HG03558 (cell line): ENCODE measurements around the gene PTPN2.

Source experiments
- ATAC-seq: cut with Tn5 transposase; IDR thresholded peaks from one replicate; pipeline ENCODE4 v1.9.1; 2021; ENCODE audit warnings: moderate number of reproducible peaks; ENCODE audit not compliant: unreplicated experiment; ENCODE audit errors: extremely low read depth

The PTPN2 gene

DNA sequence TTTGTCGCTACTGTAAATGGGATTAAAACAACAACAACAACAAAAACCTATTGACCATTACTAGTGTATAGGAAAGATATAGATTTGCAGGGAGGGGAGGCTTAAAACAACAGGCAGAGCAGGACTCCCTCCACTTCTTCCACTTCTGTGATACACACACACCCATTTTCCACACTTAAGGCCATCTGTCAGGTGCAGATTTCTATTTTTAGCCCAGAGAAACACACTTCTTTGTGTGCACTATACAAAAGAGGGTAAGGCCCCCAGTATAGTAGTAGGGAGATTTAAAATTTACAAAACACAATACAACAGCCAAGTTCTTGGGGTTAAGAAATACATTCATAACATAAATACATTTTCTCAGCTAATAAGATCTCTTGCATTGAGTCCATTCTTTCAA lies 22.4 kb downstream of the PTPN2 start:
- no peak for ATAC-seq

DNA sequence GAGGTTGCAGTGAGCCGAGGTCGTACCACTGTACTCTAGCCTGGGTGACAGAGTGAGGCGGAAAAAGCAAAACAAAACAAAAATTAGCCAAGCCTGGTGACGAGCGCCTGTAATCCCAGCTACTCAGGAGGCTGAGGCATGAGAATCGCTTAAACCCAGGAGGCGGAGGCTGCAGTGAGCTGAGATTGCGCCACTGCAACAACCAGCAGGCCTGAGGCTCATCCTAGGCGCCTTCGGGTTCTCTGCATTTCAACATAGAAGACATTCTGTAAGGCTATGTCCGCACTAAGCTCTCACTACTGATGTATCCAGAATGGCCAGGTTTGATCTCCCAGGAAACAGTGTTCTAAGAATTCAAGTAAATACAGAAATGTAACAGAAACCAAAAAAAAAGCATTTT lies 23.5 kb downstream of the PTPN2 start:
- ATAC-seq: no peak

DNA sequence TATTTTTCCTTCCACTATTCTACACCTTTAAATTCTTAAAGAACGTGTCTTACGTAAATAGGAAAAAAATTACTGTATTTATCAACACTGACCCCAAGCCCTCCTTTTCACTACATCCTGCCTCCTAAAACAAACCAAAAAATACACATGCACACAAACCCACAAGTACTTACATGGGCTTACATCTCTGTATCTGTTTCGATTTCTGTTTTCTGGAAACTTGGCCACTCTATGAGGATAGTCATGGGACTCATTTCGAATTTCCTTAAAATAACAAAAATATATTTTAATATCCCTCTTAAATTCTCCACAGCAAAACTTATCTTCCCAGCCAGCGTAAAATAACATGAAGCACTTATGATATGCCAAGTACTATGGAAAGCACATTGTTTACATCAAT lies 25.0 kb downstream of the PTPN2 start:
- ATAC-seq: no peak

DNA sequence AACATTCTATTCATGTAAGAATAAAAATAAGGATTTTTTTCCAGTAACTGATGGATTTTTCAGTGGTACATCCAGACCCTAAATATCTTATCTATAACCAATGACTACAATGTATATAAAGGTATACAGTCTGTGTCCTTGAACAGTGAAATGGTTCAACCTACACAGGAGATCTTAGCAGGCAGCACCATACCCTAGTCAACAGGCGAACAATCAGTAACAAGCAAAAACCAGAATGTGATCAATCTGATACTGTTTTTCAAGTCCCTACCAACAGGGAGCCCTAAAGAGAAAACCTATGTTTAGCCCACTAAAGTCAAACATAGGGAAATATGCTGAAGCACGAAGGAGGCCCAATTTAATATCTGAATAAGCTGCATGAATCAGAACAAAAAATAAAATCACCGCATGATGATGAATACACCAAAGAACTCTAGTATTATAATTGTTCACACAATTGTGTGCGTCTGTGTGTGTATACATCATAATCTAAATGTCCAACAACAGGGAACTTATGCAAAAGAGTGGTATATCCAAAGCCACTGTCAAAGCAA lies 26.0 kb downstream of the PTPN2 start:
- no peak for ATAC-seq

DNA sequence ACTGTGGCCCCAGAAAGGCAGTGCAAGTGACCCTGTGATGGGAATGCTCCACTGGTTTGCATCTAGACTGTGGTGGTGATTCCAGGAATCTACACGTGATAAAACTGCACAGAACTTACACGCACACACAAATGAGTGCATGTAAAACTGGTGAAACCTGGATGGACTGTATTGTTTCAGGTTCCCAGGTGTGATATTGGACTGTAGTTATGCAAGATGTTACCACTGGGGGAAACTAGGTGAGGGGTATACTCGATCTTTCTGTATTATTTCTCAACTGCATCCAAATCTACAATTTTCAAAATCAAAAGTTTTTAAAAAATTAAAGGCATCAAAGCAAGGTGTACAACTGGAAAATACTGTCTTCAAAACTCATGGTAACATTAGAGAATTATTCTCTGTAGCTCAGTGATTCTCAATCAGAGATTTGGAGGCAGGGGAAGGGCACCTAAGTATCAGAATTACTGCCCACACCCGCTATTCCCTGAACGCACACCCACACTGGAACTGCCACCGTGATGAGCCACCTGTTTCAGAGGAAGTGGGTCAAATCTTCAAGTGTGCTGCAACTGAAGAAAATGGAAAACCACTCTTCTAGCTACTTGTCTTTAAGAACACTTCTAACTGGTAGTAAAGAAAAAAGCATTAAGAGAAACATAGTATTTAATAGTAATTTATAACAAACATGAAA lies 26.7 kb downstream of the PTPN2 start:
- no peak for ATAC-seq

DNA sequence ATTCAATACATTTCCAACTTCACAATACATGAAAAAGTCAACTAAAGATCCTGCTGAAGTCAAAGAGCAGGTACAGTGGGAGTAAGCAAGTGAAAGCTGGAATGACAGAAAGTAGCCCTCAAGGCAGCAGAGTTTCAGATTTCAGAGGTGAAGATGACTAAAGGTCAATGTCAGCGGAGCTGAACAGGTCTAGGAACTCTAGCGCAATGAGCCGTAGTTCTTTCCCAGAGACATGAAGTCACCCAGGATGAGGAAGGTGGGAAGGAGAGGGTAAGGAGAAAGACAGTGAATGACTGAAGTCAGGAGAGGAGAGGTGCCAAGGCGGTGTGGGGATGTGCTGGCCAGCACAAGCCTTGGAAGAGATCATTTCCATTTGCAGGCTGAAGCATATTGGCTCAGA lies 28.1 kb downstream of the PTPN2 start:
- no peak for ATAC-seq

DNA sequence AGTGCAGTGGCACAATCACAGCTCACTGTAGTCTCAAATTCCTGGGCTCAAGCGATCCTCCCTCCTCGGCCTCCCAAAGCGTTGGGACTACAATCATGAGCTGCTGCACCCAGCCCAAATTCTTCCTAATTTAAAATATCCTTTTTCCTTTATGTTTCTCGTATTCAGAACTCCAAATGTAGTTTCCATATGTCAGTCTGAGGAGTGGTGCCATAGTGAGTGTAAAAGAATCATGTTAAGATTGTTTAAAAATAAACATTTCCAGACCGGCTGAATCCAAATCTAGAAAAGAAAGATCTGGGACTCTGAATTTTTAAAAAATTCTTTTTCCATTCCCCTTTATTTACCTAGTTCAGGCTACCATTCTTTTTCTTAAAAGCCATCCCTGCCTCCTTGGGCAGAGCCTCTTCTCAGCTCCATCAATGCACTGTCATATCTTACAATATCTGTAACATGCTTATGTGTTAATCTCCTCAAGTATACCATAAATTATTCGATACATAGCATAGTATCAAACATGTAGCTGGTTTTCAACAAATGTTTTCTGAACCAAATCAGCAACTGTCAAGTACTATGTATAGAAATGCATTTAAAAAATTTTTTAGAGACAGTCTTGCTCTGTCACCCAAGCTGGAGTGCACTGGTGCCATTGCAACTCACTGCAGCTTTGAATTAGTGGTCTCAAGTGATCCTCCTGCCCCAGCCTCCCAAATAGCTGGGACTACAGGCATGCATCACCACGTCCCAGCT lies 31.3 kb downstream of the PTPN2 start:
- no peak for ATAC-seq

DNA sequence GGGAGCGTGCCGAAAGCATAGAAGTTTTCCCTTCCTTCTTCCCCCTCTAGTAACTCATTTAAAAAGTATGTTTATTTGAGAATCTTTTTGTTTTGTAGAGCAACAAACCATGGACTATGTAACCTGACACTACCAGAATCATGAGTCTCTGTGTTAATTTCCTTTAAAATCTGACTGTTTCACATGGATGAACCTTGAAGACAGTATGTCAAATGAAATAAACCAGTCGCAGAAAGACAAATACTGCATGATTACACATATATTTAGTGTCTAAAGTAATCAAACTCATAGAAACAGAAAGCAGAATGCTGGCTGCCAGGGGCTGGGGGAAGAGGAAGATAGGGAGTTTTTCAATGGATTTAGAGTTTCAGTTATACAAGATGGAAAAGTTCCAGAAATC lies 32.3 kb downstream of the PTPN2 start:
- ATAC-seq: no peak

DNA sequence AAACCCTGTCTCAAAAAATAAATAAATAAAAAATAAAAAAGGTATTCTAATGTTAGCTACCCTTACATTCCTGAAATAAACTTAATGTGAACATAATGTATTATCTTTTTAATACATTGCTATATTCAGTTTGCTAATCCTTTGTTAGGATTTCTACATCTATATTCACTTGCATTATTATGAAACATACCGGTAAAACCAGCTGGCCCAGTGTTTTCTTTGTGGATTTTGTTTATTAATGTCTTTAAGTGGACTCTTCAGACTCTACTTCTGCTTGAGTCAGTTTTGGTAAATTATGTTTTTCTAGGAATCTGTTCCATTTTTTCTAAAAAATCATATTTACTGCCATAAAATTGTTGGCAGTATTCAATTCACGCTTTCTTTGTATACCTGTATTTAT lies 34.5 kb downstream of the PTPN2 start:
- ATAC-seq: no peak

DNA sequence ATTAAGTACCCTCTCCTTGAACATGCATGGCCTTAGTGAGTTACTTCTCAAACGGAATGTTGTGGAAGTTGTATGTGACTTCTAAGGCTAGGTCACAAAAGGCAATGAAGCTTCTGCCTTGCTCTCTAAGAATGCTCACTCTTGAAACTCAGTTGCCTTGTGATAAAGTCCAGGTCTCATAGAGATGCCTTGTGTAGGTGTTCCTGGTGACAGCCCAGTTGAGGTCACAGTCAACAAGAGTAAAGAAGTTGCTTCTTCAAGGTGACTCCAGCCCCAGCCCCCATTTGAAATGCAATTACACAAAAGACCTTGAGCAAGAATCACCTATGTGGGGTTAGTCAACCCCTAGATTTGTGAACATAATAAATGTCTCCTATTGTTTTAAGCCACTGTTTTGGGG lies 35.6 kb downstream of the PTPN2 start:
- no peak for ATAC-seq

DNA sequence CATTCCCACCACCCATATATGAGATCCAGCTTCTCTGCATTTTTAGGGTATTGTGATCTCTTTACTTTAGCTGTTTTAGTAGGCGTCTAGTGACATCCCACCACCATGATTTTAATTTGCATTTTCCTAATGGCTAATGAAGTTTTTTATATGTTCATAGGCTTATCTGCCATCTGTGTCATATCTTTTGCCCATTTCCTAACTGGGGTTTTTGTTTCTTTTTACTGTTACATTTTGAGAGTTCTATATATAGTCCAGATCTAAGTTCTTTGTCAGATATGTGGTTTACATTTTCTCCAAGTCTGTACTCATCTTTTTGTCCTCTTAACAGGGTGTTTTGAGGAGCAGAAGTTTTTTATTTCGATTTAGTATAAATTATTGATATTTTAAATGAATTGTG lies 39.6 kb downstream of the PTPN2 start:
- no peak for ATAC-seq

DNA sequence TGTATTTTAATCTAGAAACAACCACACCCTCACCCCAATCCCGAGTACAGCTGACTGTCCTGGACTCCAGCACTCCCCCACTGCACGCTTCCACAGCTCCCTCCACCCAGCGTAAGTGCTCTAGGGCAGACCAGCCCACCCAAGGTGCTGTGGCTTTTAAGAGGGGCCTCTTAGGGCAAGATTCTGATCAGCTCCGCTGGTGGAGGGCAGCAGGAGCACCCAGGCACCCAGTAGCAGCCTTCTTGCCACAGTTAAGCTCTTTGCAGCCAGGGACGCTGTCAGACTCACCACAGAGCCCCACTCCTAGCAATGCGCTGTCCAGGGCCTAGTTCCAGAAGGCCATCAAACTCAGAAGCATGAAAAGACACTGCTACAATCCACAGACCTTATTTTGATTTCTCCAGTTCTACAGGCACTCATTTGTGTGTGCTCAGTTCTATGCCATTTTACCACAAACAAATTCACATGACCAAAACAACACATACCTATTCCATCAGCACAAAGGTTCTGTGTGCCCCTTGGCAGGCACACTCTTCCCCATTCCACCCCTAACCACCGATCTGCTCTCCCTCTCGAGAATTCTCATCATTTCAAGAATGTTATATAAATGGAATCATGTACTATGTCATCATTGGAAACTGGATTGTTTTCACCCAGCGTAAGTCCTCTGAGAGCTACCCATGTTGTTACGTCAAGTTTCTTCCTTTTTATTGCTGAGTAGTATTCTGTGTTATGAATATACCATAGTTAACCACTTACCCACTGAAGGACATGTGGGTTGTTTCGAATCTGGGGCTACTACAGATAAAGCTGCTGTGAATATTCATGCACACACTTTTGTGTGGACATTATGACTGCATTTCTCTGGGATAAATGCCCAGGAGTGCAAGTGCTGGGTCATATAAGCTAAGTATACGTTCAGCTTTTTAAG lies 40.4 kb downstream of the PTPN2 start:
- ATAC-seq: no peak

DNA sequence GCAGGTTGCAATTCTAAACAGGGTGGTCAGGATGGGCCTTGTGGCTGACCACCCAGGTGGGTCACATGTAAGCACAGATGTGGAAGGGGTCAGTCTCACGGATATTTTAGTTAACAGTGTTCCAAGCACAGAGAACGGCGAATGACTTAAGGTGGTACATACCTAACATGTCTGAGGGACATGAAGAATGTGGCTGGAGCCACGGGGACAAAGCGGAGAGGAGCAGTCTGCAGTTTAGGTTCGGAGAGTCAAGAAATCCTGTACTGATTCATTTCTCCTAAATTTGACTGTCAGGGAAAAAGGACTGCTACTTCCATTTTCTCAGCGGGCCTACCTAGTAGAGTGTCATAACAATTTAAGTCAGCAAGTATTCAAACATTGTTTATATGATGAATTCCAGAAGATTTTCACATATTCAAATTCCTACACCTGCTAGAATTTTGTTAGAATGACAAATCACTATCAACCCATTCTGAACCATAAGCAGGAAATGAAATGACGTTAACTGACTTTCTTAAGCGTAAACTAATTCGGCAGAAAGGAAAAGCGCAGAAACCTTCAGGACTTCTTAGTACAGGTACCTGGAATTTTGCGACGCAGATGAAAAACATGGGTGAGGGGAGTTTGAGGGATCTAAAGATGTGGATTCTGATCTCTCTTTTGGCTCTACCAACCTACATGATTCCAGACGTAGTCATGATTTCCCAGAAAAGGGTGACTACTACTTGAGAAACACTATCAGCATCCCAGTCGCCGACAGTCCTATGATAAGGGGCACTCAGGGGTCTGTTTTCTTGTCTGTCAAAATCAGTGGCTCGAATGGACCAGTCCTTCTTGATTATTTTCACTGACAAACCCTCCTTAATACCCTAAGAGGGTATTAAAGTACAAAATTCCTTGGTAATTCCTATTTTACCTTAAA lies 41.3 kb downstream of the PTPN2 start:
- no peak for ATAC-seq

DNA sequence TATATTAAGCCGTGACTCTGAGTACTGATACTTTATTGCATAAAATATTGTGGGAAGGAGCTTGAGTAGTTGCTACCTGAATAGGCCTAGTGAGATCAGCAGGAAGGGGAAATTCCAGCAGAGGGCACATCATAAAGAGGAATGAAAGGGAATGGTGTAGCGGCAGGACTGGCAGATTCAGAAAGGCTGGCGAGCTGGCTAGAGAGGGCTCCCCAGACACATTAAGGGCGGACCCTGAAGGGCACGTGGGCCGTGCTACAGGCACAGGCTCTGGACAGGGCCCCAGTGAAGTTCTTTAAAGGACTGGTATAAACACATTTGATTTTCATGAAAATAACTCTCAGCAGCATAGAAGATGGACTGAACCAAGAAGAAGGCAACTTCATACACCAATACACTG lies 43.0 kb downstream of the PTPN2 start:
- no peak for ATAC-seq

DNA sequence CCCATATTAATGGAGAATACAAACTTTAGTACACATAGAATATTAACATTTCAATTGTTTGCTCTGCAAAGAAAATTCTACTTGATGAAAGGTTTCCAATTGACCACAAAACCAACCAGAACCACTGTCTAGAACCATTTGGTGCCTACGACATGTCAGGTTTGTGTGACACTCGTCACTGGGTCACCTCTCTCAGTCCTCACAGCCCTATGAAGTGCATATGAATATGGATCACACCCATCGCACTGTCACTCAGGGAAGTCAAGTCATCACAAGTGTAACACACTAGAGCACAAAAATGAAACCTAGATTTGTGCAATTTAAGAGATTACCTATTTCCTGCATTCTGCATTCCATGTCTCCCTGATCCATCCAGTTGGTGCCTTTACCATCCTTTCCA lies 43.7 kb downstream of the PTPN2 start:
- no peak for ATAC-seq

DNA sequence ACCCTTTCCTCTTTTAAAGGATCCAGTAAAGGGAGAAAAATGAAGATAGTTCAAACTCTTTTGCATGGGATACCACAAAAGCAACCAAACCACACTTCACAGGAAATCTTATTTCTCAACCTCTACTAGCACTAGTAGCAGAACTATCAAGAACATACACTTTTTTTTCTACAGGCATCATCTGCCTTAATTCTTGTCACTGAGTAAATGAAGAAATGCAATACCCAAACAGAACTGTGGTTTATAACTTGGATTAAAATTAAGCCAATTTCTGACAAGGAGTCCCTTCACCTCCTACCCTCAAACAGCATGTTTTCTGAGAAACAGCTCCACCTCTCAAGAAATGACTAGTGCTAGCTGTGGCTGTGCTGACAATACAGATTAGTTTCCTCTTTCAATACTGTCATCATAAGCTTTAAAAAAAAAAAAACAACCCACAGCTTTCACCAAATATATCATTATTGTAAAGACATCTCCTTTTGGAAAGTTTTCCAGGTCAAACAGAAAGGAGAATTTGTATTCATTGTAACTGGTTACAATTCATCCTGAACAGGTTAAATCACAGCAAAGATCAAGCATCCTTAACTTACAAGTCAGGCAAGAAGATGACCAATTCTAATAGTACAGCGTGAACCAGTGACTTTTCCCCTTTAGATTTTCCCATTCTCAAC lies 44.4 kb downstream of the PTPN2 start:
- peak; percentile 69 for ATAC-seq

DNA sequence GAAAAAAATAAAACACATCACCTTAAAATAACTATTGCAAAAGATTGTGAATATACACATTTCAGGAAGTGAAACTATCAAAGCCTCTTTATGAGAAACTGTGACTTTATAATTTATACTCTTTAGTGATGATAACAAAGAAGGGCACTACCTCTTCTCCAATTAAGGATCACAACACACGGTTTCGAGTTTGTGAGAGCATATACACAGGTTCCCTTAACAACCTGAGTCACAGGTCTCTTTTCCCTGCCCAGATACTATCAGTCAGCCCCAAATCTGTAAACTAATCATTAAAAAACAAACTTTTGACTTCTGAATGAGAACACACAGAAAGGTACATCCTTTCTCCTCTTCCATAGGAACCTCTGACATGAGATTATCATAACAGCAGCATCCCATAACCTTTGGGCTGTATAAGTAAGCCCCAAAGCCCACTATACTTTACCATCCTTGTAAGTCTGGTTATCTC lies 44.9 kb downstream of the PTPN2 start:
- no peak for ATAC-seq

DNA sequence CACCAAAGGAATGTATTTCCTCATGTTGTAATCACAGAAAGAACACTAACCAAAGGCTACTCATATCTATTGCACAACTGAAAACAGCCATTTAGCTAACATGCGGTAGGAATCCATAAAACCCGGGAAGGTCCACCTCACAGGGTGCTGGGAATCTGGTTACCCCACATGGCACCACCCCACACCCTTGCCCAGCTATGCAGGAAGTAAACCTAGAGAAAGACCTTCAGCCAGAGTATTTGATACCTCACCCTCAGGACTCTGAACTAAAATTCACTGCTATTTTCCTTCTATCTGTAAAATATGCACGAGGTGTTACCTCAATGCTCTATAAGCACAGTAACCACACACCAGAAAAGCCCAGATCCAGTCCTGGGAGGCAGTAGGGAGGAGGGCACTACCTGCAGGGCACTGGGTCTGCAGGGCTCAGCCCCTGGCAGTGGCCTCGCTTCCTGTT lies 45.8 kb downstream of the PTPN2 start:
- no peak for ATAC-seq

DNA sequence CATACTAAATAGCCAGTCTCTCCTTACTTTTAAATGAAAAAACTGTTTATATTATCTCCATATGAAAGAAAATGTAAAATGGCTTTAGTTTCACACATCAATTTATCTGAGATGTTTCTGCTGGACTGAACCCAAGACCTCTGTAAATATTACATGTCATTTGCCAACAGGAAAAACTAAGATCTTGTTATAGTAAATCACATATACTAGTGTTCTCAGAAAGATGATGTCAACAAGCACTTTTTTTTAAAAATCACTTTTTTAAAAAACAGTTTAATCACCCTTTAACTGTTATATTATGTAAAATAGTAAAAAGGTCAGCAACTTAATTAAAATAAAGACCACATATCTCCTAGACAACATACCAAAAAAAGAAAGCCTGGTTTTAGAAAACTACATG lies 46.3 kb downstream of the PTPN2 start:
- ATAC-seq: no peak
